ENCODE results near the gene ST3GAL5.

- no peak for TF ChIP-seq CTCF (IDR thresholded peaks at IDR 0.05; ENCODE audit: insufficient read depth, low read depth, low read length)
- TF ChIP-seq EZH2 (IDR thresholded peaks at IDR 0.05; ENCODE audit: insufficient read depth, low read length) = no peak
Measured at GRCh38 chr2:85886141-85886540, 2.6 kb downstream of the ST3GAL5 start.

Measured in astrocyte (in vitro differentiated cells and primary cell).